Upper lobe of left lung (tissue), 6 donors: Measurements from ENCODE around the gene PRKCH. TPM values are rescaled to one million over a fixed set of nuclear protein-coding genes. Genes with fewer than 3 reads are reported as not detected.

Experiments used
- ATAC-seq, 2 donors: fragments of 200-7000 bp; cut with Tn5 transposase; one replicate each; pipeline ENCODE4 v1.9.1; 2022; ENCODE audit warnings: mild to moderate bottlenecking in 2 of 2, moderate library complexity in 2 of 2; ENCODE audit not compliant: low FRiP score in 2 of 2
- DNase-seq, 2 donors: peaks; one replicate each; pipeline ENCODE4 v3.0.0-alpha.2; 2019 to 2020
- H3K27ac ChIP-seq, 4 donors: fragments of 200-600 bp; sonication (generic); one replicate each; pipeline ENCODE4 v1.5.1; 2016 to 2019
- H3K27me3 ChIP-seq, 4 donors: fragments of 200-600 bp; sonication (generic); one replicate each; pipeline ENCODE4 v1.5.1; 2017 to 2019
- H3K36me3 ChIP-seq, 4 donors: fragments of 200-600 bp; sonication (generic); one replicate each; pipeline ENCODE4 v1.5.1; 2016 to 2019
- H3K4me1 ChIP-seq, 4 donors: fragments of 200-600 bp; sonication (generic); one replicate each; pipeline ENCODE4 v1.5.1; 2018 to 2019
- H3K4me3 ChIP-seq, 4 donors: fragments of 200-600 bp; sonication (generic); one replicate each; pipeline ENCODE4 v1.5.1; 2017 to 2019; ENCODE audit warnings: mild to moderate bottlenecking in 2 of 4, moderate library complexity in 1 of 4
- H3K9me3 ChIP-seq, 4 donors: fragments of 200-600 bp; sonication (generic); one replicate each; pipeline ENCODE4 v1.5.1; 2018 to 2019
- EP300 ChIP-seq, 4 donors: sonication (generic); formaldehyde crosslinking; IDR thresholded peaks; one replicate each; pipeline ENCODE4 v1.5.1; 2017; ENCODE audit warnings: antibody characterized with exemption in 4 of 4, control low read depth in 2 of 4
- POLR2A ChIP-seq, 4 donors: fragments of 450-650 bp; IDR thresholded peaks; one replicate each; pipeline ENCODE4 v1.5.1; 2016 to 2017; ENCODE audit warnings: antibody characterized with exemption in 4 of 4, mild to moderate bottlenecking in 2 of 4
- POLR2AphosphoS5 ChIP-seq, 2 donors: sonication (generic); formaldehyde crosslinking; IDR thresholded peaks; one replicate each; pipeline ENCODE4 v1.5.1; 2017; ENCODE audit warnings: antibody characterized with exemption in 2 of 2
- WGBS, 2 donors: methylation state at CpG; one replicate each; pipeline ENCODE4 v1.1.5; 2017 to 2018; 5-methylcytosine and 5-hydroxymethylcytosine counted together
- total RNA-seq, 6 donors: library from RNA; depleted of rRNA in 4 of 6; stranded (reverse); fragments of >200 nt in 4 of 6; gene quantifications; one replicate each; pipeline versions ENCODE4 v1.1.0 to v1.2.1, GENCODE V29; 2016 to 2021
- TF ChIP-seq, protein P1 (sequence below), 6 experiments: fragments of 450-650 bp in 4 of 6; fragments of 200-600 bp in 2 of 6; sonication (generic) in 2 of 6; IDR thresholded peaks; one replicate each; pipeline ENCODE4 v1.5.1; 2016 to 2019; ENCODE audit warnings: antibody characterized with exemption in 6 of 6
- donor health status: DM: no; HTN: no; CAD: no; lungs with moderate emphysema.
- donor health status: DM: no; HTN: yes; CAD: no; lungs with severe emphysema.

The PRKCH gene
- total RNA-seq, 6 donors from 2014 or later: 54.0 to 102 (median 76.6) TPM

DNA sequence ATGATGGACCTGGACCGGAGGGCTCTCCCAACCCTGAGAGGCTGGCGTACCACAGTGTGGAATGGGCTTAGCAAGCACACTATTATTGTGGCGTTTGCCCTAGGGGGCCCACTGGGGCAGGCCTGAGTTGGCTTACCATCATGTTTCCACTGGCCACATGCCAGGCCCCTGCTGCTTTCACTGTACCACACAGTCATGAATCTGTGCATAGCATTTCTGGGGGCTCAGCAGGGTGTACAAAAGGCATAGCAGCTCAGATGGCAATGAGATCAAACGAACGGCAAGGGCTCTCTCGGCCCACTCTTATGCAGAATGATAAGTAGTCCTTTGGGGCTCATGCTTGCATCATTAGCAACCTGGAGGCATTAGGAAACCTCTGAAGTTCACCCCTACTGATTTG lies 236.9 kb downstream of the PRKCH start:
- WGBS, 2 donors: 60 to 85% methylated on average over 1 to 6 of the region's 6 CpGs
- Histone ChIP-seq H3K36me3 (no peaks in the 10 kb centered on the region), H3K4me3 (no peak overlapping the region), H3K27ac (no peak overlapping the region), H3K4me1 (peaks cover 34 to 44% (median 38%) of the 10 kb centered on the region in 4 donors), H3K9me3 (no peaks in the 10 kb centered on the region), H3K27me3 (no peaks in the 10 kb centered on the region)
- DNase-seq (no peak), ATAC-seq (no peak)
- no peak for TF ChIP-seq EP300 (IDR thresholded peaks at IDR 0.05)
- TF ChIP-seq, protein P1, sequence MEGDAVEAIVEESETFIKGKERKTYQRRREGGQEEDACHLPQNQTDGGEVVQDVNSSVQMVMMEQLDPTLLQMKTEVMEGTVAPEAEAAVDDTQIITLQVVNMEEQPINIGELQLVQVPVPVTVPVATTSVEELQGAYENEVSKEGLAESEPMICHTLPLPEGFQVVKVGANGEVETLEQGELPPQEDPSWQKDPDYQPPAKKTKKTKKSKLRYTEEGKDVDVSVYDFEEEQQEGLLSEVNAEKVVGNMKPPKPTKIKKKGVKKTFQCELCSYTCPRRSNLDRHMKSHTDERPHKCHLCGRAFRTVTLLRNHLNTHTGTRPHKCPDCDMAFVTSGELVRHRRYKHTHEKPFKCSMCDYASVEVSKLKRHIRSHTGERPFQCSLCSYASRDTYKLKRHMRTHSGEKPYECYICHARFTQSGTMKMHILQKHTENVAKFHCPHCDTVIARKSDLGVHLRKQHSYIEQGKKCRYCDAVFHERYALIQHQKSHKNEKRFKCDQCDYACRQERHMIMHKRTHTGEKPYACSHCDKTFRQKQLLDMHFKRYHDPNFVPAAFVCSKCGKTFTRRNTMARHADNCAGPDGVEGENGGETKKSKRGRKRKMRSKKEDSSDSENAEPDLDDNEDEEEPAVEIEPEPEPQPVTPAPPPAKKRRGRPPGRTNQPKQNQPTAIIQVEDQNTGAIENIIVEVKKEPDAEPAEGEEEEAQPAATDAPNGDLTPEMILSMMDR (IDR thresholded peaks at IDR 0.05): no peak
- TF ChIP-seq POLR2AphosphoS5 (IDR thresholded peaks at IDR 0.05): no peak
- TF ChIP-seq POLR2A (IDR thresholded peaks at IDR 0.05): no peak

DNA sequence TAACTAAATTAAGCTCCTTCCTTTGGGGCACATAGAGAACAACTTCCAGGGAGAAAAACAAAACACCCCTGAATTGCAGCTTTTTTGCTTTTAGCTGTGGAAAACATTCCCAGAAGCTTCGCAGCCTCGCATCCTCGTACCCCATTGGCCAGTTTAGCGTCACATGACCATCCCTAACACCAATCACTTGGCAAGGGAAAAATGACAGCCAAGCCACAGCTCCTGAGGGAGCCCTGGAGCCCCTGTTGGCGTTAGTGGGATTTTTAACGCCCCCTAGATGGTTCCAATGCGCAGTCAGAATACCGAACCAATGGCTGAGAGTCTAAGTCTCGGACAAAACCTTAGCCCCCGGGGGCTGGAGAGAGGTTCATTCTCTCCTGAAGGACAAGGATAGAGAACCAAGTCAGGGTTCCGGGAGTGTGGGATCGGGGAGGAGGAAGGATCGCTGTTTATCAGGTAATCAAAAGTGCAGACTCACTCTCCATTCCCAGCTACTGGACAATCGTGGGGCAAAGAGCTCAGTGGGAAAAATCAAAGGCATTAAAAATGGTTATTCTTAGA lies 238.3 kb downstream of the PRKCH start:
- DNase-seq (no peak), ATAC-seq (no peak)
- TF ChIP-seq EP300 (IDR thresholded peaks at IDR 0.05) (no peak), POLR2AphosphoS5 (IDR thresholded peaks at IDR 0.05) (no peak), POLR2A (IDR thresholded peaks at IDR 0.05) (no peak)
- TF ChIP-seq, protein P1 (IDR thresholded peaks at IDR 0.05): no peak
- Histone ChIP-seq H3K4me3 (no peak overlapping the region), H3K27ac (peak overlapping the region in 3 of 4 donors; percentile 4 to 90 (median 84)), H3K4me1 (peaks cover 35 to 41% (median 37%) of the 10 kb centered on the region in 4 donors), H3K36me3 (no peaks in the 10 kb centered on the region), H3K9me3 (no peaks in the 10 kb centered on the region), H3K27me3 (no peaks in the 10 kb centered on the region)
- 93 to 95% methylated on average over 14 of the region's 14 CpGs for WGBS, 2 donors

DNA sequence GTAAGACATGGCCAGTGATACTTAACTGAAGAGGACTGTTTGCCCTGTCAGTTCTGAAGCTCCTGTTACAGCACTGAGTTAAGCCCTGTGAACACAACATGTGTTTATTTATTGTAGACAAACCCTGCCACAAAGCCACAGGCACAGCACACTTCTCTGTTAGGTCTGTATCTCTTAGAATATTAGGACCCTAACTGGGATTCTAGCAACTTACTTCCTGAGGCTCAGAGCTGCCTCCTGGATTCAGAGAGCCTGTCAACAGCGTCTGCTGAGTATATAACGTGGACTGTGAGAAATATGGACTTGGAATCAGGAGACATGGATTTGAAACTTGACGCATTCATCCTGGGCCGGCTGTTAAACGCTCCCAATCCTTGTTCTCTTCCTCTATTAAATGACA lies 238.9 kb downstream of the PRKCH start:
- no peak for TF ChIP-seq EP300 (IDR thresholded peaks at IDR 0.05)
- H3K4me3 ChIP-seq: no peak overlapping the region
- H3K27me3 ChIP-seq: no peaks in the 10 kb centered on the region
- DNase-seq (no peak), ATAC-seq (no peak)
- peaks cover 39 to 43% (median 41%) of the 10 kb centered on the region in 4 donors for H3K4me1 ChIP-seq
- H3K36me3 ChIP-seq: no peaks in the 10 kb centered on the region
- no peaks in the 10 kb centered on the region for H3K9me3 ChIP-seq
- 63 to 65% methylated on average over 5 of the region's 5 CpGs for WGBS, 2 donors
- peak overlapping the region in 3 of 4 donors; percentile 4 to 90 (median 84) for H3K27ac ChIP-seq

DNA sequence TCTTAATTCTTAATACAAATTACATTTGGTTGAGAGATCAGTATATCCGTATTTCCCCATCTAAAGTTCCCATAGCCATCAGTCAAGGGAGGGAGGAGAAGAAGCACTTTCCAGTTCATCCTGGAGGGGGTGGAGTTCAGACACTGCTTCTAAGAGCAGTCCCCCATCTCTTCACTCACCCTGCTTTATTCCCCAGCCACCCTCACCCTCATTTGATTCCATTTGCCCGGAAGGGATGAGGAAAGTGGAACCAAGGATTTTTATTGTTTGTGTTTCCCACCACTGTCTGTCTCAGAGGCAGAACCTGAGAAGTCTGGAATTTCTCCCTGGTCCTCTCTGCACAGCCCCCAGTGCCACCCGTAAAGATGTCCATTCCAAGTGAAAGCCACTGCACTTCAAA lies 239.7 kb downstream of the PRKCH start:
- peaks cover 39 to 46% (median 41%) of the 10 kb centered on the region in 4 donors for H3K4me1 ChIP-seq
- ATAC-seq: no peak
- peak overlapping the region; percentile 69 to 90 (median 84) for H3K27ac ChIP-seq
- no peaks in the 10 kb centered on the region for H3K9me3 ChIP-seq
- DNase-seq: no peak
- 73 to 75% methylated on average over 3 of the region's 3 CpGs for WGBS, 2 donors
- no peaks in the 10 kb centered on the region for H3K27me3 ChIP-seq
- no peak overlapping the region for H3K4me3 ChIP-seq
- no peaks in the 10 kb centered on the region for H3K36me3 ChIP-seq
- TF ChIP-seq, protein P1 (IDR thresholded peaks at IDR 0.05): no peak
- TF ChIP-seq EP300 (IDR thresholded peaks at IDR 0.05): no peak
- no peak for TF ChIP-seq POLR2AphosphoS5 (IDR thresholded peaks at IDR 0.05)
- TF ChIP-seq POLR2A (IDR thresholded peaks at IDR 0.05): no peak

DNA sequence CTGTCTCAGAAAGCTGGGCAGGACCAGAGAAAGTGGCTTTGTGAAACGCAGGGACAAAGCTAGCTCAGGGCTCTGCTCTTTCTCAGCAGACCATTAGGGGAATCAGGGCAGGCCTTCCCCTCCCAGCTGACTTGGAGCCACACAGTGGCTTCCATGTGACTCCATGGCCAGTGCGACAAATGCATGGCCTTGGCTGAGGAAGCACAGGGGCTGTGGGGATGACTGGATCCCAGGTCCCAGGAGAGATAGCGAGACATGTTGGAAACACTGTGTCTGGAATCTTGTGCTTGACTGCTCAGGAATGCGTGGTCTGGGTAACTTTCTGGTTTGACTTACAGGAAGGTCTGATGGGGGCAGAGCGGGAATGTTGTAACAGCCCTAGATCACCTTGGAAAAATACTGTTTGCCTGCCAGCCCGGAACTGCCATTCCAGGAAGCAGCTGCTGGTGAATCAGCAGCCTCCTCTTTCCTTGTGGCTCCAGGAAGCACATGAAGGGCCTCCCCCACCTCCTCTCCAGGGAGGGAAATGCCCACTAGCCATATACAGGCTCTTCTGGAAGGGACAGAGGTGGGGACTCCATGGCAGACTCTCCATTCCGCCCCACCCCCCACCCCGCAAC lies 240.4 kb downstream of the PRKCH start:
- DNase-seq (peak in 1 of 2 donors; percentile 93), ATAC-seq (peak; percentile 67 to 76)
- Histone ChIP-seq H3K27me3 (no peaks in the 10 kb centered on the region), H3K4me3 (no peak overlapping the region), H3K36me3 (no peaks in the 10 kb centered on the region), H3K9me3 (no peaks in the 10 kb centered on the region), H3K4me1 (peaks cover 39 to 52% (median 44%) of the 10 kb centered on the region in 4 donors), H3K27ac (peak overlapping the region; percentile 69 to 90 (median 84))
- TF ChIP-seq, protein P1 (IDR thresholded peaks at IDR 0.05): peak in 1 of 6 experiments; percentile 5
- TF ChIP-seq POLR2AphosphoS5 (IDR thresholded peaks at IDR 0.05) (peak; percentile 94 to 99), POLR2A (IDR thresholded peaks at IDR 0.05) (peak in 1 of 4 donors; percentile 53), EP300 (IDR thresholded peaks at IDR 0.05) (peak; percentile 90 to 99 (median 93))
- 47 to 54% methylated on average over 8 of the region's 8 CpGs for WGBS, 2 donors
